Gastroesophageal sphincter (tissue), 4 donors: ENCODE data around the gene ZNF367. TPM values are rescaled to one million over a fixed set of nuclear protein-coding genes. Genes with fewer than 3 reads are reported as not detected.
"Not testable (repeated sequence)": the region's sequence is repeated elsewhere in the genome, so short reads cannot be mapped to it uniquely, and the experiment has no call there.

ENCODE experiments used
- ATAC-seq: fragments of 150-250 bp; one replicate; pipeline ENCODE4 v1.9.1; 2016; ENCODE audit warnings: mild to moderate bottlenecking, moderate library complexity
- H3K27ac ChIP-seq, 4 donors: fragments of 200-600 bp; sonication (generic) in 3 of 4; 1 replicate in 3 of 4; 2 replicates in 1 of 4; pipeline ENCODE4 v1.5.1; 2016 to 2019
- H3K27me3 ChIP-seq: fragments of 200-600 bp; sonication (generic); one replicate; pipeline ENCODE4 v1.5.1; 2019
- H3K36me3 ChIP-seq, 2 donors: fragments of 200-600 bp; sonication (generic); one replicate each; pipeline ENCODE4 v1.5.1; 2019; ENCODE audit warnings: control low read depth in 1 of 2
- H3K4me1 ChIP-seq, 3 donors: fragments of 200-600 bp; sonication (generic); 1 replicate in 2 of 3; 2 replicates in 1 of 3; pipeline ENCODE4 v1.5.1; 2016 to 2019; ENCODE audit warnings: control low read depth in 2 of 3
- H3K4me3 ChIP-seq, 2 donors: fragments of 200-600 bp; sonication (generic); one replicate each; pipeline ENCODE4 v1.5.1; 2019; ENCODE audit warnings: mild to moderate bottlenecking in 1 of 2, moderate library complexity in 1 of 2
- H3K9me3 ChIP-seq, 3 donors: fragments of 200-600 bp; sonication (generic); one replicate each; pipeline ENCODE4 v1.5.1; 2017 to 2019; ENCODE audit warnings: control low read depth in 2 of 3
- EP300 ChIP-seq: sonication (generic); formaldehyde crosslinking; IDR thresholded peaks from one replicate; pipeline ENCODE4 v1.6.1; 2017; ENCODE audit warnings: antibody characterized with exemption, mild to moderate bottlenecking
- POLR2A ChIP-seq, 2 donors: fragments of 450-650 bp; IDR thresholded peaks; one replicate each; pipeline ENCODE4 v1.6.1; 2017; ENCODE audit warnings: antibody characterized with exemption in 2 of 2, mild to moderate bottlenecking in 2 of 2, moderate library complexity in 1 of 2
- POLR2AphosphoS5 ChIP-seq: sonication (generic); formaldehyde crosslinking; IDR thresholded peaks from one replicate; pipeline ENCODE4 v1.6.1; 2017; ENCODE audit warnings: antibody characterized with exemption
- WGBS, 2 donors: methylation state at CpG; one replicate each; pipeline ENCODE4 v1.1.5; 2018; ENCODE audit warnings: low coverage in 1 of 2; 5-methylcytosine and 5-hydroxymethylcytosine counted together
- total RNA-seq, 4 donors: library from RNA; depleted of rRNA; stranded (reverse); fragments of >200 nt; gene quantifications; one replicate each; pipeline ENCODE4 v1.1.0, GENCODE V29; 2016
- TF ChIP-seq, protein P1 (sequence below), 4 experiments: fragments of 200-600 bp in 2 of 4; fragments of 450-650 bp in 2 of 4; sonication (generic) in 1 of 4; IDR thresholded peaks; one replicate each; pipeline ENCODE4 v1.5.1; 2017 to 2019; ENCODE audit warnings: antibody characterized with exemption in 4 of 4, mild to moderate bottlenecking in 2 of 4, moderate library complexity in 2 of 4

ZNF367 gene
- total RNA-seq, 4 donors from 2014 or later: 1.4 to 3.7 (median 2.5) TPM

DNA sequence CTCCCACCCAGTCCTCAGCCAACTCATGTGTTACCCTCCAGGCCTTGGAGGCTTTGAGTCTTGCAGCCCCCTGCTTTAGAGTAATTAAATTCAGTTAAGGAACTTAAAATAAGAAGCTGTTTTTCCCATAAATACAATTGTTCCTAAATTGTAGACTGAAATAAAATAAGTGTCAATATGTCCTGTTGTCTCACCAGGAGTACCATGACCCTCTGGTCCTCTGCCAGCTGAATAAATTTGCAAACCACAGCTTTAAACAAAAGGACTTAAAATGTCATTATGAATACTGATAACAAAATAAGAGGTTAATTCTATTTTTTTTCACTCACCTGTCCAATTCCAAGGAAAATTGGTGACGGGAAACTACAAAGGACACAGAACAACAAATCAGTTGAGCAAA lies 50.2 kb downstream of the ZNF367 start:
- peaks cover 0 to 8% (median 0%) of the 10 kb centered on the region in 3 donors for H3K4me1 ChIP-seq
- TF ChIP-seq EP300 (no peak), POLR2AphosphoS5 (no peak), POLR2A (IDR thresholded peaks at IDR 0.05) (no peak)
- TF ChIP-seq, protein P1, sequence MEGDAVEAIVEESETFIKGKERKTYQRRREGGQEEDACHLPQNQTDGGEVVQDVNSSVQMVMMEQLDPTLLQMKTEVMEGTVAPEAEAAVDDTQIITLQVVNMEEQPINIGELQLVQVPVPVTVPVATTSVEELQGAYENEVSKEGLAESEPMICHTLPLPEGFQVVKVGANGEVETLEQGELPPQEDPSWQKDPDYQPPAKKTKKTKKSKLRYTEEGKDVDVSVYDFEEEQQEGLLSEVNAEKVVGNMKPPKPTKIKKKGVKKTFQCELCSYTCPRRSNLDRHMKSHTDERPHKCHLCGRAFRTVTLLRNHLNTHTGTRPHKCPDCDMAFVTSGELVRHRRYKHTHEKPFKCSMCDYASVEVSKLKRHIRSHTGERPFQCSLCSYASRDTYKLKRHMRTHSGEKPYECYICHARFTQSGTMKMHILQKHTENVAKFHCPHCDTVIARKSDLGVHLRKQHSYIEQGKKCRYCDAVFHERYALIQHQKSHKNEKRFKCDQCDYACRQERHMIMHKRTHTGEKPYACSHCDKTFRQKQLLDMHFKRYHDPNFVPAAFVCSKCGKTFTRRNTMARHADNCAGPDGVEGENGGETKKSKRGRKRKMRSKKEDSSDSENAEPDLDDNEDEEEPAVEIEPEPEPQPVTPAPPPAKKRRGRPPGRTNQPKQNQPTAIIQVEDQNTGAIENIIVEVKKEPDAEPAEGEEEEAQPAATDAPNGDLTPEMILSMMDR (IDR thresholded peaks at IDR 0.05): no peak
- H3K4me3 ChIP-seq: no peak overlapping the region
- peaks cover 0 to 44% of the 10 kb centered on the region in 2 donors for H3K36me3 ChIP-seq
- ATAC-seq: no peak
- H3K9me3 ChIP-seq: no peaks in the 10 kb centered on the region
- WGBS, 2 donors: 92 to 100% methylated on average over 1 of the region's 1 CpG
- H3K27ac ChIP-seq: no peak overlapping the region
- no peaks in the 10 kb centered on the region for H3K27me3 ChIP-seq

DNA sequence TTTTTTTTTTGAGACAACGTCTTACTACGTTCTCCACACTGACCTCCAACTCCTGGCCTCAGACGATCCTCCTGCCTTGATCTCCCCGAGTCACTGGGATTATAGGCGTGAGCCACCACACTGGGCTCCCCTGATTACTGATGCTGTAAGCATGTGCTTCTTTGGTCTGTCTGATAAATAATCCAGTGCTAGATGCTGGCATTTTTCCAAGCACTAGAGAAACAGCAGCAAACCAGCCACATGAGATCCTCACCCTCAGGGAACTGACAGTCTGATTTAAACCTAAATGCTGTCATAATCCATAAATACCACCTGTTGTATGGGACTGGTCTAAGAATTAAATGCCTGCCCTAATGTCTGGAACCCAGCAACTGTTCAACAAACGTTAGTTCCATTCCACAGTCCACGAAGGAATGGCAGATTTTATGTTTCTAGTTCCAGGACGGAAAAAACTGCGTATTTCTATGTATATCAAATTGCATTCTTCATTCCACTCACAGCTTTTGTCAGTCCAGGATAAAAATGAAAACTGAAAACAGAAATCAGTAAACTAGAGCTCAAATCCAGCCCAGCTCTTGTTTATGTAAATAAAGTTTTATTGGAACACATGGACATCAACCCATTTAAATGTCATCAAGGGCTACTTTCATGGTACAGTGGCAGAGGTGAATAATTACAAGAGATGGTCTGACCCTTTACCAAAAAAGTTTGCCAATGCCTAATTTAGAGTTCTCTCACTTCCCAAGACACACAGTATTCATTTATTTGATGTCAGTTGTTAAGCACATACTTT lies 54.8 kb downstream of the ZNF367 start:
- TF ChIP-seq POLR2AphosphoS5 (no peak), POLR2A (IDR thresholded peaks at IDR 0.05) (no peak), EP300 (no peak)
- TF ChIP-seq, protein P1 (IDR thresholded peaks at IDR 0.05): no peak
- H3K4me3 ChIP-seq: no peak overlapping the region
- H3K36me3 ChIP-seq: peaks cover 0 to 88% of the 10 kb centered on the region in 2 donors
- no peaks in the 10 kb centered on the region for H3K9me3 ChIP-seq
- no peak for ATAC-seq
- no peak overlapping the region for H3K27ac ChIP-seq
- no peaks in the 10 kb centered on the region for H3K4me1 ChIP-seq
- H3K27me3 ChIP-seq: no peaks in the 10 kb centered on the region
- WGBS, 2 donors: 90% methylated on average over 5 to 8 of the region's 9 CpGs

DNA sequence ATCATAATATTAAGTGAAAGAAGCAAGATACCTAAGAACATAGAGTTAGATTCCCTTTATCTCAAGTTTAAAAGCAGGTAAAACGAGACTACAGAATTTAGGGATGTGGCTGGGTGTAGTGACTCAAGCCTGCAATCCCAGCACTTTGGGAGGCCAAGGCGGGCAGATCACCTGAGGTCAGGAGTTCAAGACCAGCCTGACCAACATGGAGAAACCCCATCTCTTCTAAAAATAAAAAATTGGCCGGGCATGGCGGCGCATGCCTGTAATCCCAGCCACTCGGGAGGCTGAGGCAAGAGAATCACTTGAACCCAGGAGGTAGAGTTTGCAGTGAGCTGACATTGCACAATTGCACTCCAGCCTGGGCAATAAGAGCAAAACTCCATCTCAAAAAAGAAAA lies 56.1 kb downstream of the ZNF367 start:
- H3K36me3 ChIP-seq: peaks cover 0 to 90% of the 10 kb centered on the region in 2 donors
- H3K4me3 ChIP-seq, ATAC-seq, H3K9me3 ChIP-seq, H3K27me3 ChIP-seq, H3K27ac ChIP-seq, H3K4me1 ChIP-seq: not testable (repeated sequence)
- WGBS, 2 donors: 88% methylated on average over 6 of the region's 6 CpGs; no CpG with 5 or more reads in 1 of the 2 donors

DNA sequence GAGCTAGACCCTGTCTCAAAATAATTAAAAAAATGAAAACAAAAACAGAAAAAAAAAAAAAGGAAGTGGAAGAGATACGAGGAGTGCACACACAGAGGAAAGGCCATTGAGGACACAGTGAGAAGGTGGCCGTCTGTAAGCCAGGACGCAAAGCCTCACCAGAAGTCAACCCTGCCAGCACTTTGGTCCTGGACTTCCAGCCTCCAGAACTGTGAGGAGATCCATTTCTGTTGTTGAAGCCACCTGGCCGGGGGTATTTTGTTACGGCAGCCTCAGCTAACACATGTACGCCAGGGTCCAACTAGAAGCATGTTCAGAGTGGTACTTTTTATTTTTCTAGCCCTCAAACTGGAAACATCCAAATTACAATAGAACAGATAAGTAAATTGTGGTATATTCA lies 56.5 kb downstream of the ZNF367 start:
- TF ChIP-seq EP300: no peak
- TF ChIP-seq POLR2AphosphoS5: no peak
- TF ChIP-seq POLR2A (IDR thresholded peaks at IDR 0.05): no peak
- TF ChIP-seq, protein P1 (IDR thresholded peaks at IDR 0.05): no peak
- WGBS, 2 donors: 92 to 93% methylated on average over 2 to 6 of the region's 6 CpGs
- peaks cover 0 to 91% of the 10 kb centered on the region in 2 donors for H3K36me3 ChIP-seq

DNA sequence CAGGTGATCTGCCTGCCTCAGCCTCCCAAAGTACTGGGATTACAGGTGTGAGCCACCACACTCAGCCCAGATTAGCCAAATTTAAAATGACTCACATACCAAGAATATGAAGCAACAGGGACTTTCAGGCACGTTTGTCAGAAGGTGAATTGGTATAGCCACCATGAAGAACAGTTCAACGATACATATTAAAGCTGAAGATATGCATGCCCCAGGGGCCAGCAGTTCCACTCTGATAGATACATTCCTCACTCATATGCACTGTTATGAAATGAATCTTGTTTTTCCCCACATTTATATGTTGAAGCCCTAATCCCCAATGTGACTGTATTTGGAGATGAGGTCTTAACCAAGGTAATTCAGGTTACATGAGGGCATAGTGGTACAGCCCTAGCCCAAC lies 57.2 kb downstream of the ZNF367 start:
- Histone ChIP-seq H3K4me3 (no peak overlapping the region), H3K9me3 (no peaks in the 10 kb centered on the region), H3K36me3 (peaks cover 0 to 93% of the 10 kb centered on the region in 2 donors), H3K4me1 (no peaks in the 10 kb centered on the region), H3K27ac (no peak overlapping the region), H3K27me3 (no peaks in the 10 kb centered on the region)
- ATAC-seq: no peak
- WGBS, 2 donors: 78 to 83% methylated on average over 2 of the region's 2 CpGs
- TF ChIP-seq, protein P1 (IDR thresholded peaks at IDR 0.05): no peak
- TF ChIP-seq POLR2AphosphoS5 (no peak), EP300 (no peak), POLR2A (IDR thresholded peaks at IDR 0.05) (no peak)

More for the DNA sequence above, 56.5 kb downstream of the ZNF367 start:
- Histone ChIP-seq H3K27ac (no peak overlapping the region), H3K9me3 (no peaks in the 10 kb centered on the region), H3K4me3 (no peak overlapping the region), H3K27me3 (no peaks in the 10 kb centered on the region), H3K4me1 (no peaks in the 10 kb centered on the region)
- no peak for ATAC-seq

DNA sequence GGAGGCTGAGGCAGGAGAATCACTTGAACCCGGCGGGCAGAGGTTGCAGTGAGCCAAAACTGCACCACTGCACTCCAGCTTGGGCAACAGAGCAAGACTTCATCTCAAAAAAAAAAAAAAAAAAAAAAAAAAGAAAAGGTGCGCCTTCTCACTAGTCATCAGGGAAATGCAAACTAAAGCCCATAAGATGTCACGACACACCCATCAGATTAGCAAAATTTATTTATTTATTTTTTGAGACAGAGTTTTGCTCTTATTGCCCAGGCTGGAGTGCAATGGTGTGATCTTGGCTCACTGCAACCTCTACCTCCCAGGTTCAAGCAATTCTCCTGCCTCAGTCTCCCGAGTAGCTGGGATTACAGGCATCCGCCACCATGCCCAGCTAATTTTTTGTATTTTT lies 57.6 kb downstream of the ZNF367 start:
- 94 to 95% methylated on average over 4 to 6 of the region's 6 CpGs for WGBS, 2 donors
- not testable (repeated sequence) for H3K4me1 ChIP-seq, H3K9me3 ChIP-seq, ATAC-seq, H3K4me3 ChIP-seq, H3K27me3 ChIP-seq, H3K27ac ChIP-seq
- H3K36me3 ChIP-seq: peaks cover 0 to 93% of the 10 kb centered on the region in 2 donors
